Measurements from ENCODE around the gene CLSTN2.

Gene CLSTN2

GRCh38 chr3:140249188-140249587 lies 314.2 kb downstream of the CLSTN2 start:
- no peak for DNase-seq

- no peak for DNase-seq
Measured at GRCh38 chr3:140250010-140250855, 315.2 kb downstream of the CLSTN2 start.

- DNase-seq, result no peak
Measured at GRCh38 chr3:140250945-140251344, 316.0 kb downstream of the CLSTN2 start.

- DNase-seq, result no peak
Measured at GRCh38 chr3:140251678-140252077, 316.7 kb downstream of the CLSTN2 start.

GRCh38 chr3:140252812-140253656 lies 318.0 kb downstream of the CLSTN2 start:
- no peak for DNase-seq

- DNase-seq, result no peak
Measured at GRCh38 chr3:140258222-140258724, 323.3 kb downstream of the CLSTN2 start.

GRCh38 chr3:140265302-140265701 lies 330.3 kb downstream of the CLSTN2 start:
- no peak for DNase-seq

- DNase-seq, result no peak
Measured at GRCh38 chr3:140268103-140268502, 333.1 kb downstream of the CLSTN2 start.

- DNase-seq, result no peak
Measured at GRCh38 chr3:140268610-140269009, 333.6 kb downstream of the CLSTN2 start.

- no peak for DNase-seq
Measured at GRCh38 chr3:140270329-140270728, 335.3 kb downstream of the CLSTN2 start.

GRCh38 chr3:140273542-140274195 lies 338.7 kb downstream of the CLSTN2 start:
- no peak for DNase-seq

GRCh38 chr3:140274429-140274828 lies 339.4 kb downstream of the CLSTN2 start:
- DNase-seq, result no peak

GRCh38 chr3:140276703-140277102 lies 341.7 kb downstream of the CLSTN2 start:
- no peak for DNase-seq

- DNase-seq, result no peak
Measured at GRCh38 chr3:140277886-140278285, 342.9 kb downstream of the CLSTN2 start.

GRCh38 chr3:140284372-140284771 lies 349.4 kb downstream of the CLSTN2 start:
- DNase-seq, result no peak

- DNase-seq, result no peak
Measured at GRCh38 chr3:140285380-140285779, 350.4 kb downstream of the CLSTN2 start.

- no peak for DNase-seq
Measured at GRCh38 chr3:140288595-140288994, 353.6 kb downstream of the CLSTN2 start.

- DNase-seq, result no peak
Measured at GRCh38 chr3:140290105-140290504, 355.1 kb downstream of the CLSTN2 start.

- no peak for DNase-seq
Measured at GRCh38 chr3:140292170-140292569, 357.2 kb downstream of the CLSTN2 start.

GRCh38 chr3:140292684-140293083 lies 357.7 kb downstream of the CLSTN2 start:
- DNase-seq, result no peak

- no peak for DNase-seq
Measured at GRCh38 chr3:140294058-140294457, 359.1 kb downstream of the CLSTN2 start.

- no peak for DNase-seq
Measured at GRCh38 chr3:140296796-140297352, 361.9 kb downstream of the CLSTN2 start.

- DNase-seq, result no peak
Measured at GRCh38 chr3:140298043-140298442, 363.1 kb downstream of the CLSTN2 start.
